Activated CD8-positive, alpha-beta memory T cell treated with anti-CD3 and anti-CD28 coated beads, Interleukin-2, amount 10 ng/mL, durations not matched to agents 7 days and 5 days (primary cell): Measurements from ENCODE around the gene TFDP1. TPM values are rescaled to one million over a fixed set of nuclear protein-coding genes. Genes with fewer than 3 reads are reported as not detected.
"Not testable (repeated sequence)": the region's sequence is repeated elsewhere in the genome, so short reads cannot be mapped to it uniquely, and the experiment has no call there.

Experiments
- ATAC-seq: fragments of 150-1000 bp; cut with Tn5 transposase; one replicate; pipeline ENCODE4 v1.10.0; 2021; ENCODE audit warnings: moderate library complexity
- CTCF ChIA-PET: fragments of 350-600 bp; sonication (Branson Sonifier 250); formaldehyde crosslinking; loops from one replicate; lab custom pipeline; 2021; ENCODE audit warnings: antibody characterized with exemption; lab: Charles Lee
- DNase-seq: peaks from one replicate; pipeline ENCODE4 v3.0.0-alpha.2; 2020
- H3K27ac Mint-ChIP-seq: one replicate; pipeline ENCODE4 v1.8.0; 2021; ENCODE audit warnings: mild to moderate bottlenecking, mixed read lengths
- H3K27me3 Mint-ChIP-seq: one replicate; pipeline ENCODE4 v1.8.0; 2021; ENCODE audit warnings: mixed read lengths
- H3K36me3 Mint-ChIP-seq: one replicate; pipeline ENCODE4 v1.8.0; 2021; ENCODE audit warnings: mild to moderate bottlenecking, mixed read lengths
- H3K4me1 Mint-ChIP-seq: one replicate; pipeline ENCODE4 v1.8.0; 2021; ENCODE audit warnings: mixed read lengths
- H3K4me3 Mint-ChIP-seq: one replicate; pipeline ENCODE4 v1.8.0; 2021; ENCODE audit warnings: mild to moderate bottlenecking, moderate library complexity, mixed read lengths
- H3K9me3 Mint-ChIP-seq: one replicate; pipeline ENCODE4 v1.8.0; 2022; ENCODE audit warnings: low read depth, mixed read lengths
- total RNA-seq, 2 experiments: library from RNA; stranded (reverse); gene quantifications; one replicate each; pipeline ENCODE4 v1.2.3, GENCODE V29; 2021

TFDP1 gene
- total RNA-seq, 2 experiments from 2014 or later: 168 to 175 TPM

DNA sequence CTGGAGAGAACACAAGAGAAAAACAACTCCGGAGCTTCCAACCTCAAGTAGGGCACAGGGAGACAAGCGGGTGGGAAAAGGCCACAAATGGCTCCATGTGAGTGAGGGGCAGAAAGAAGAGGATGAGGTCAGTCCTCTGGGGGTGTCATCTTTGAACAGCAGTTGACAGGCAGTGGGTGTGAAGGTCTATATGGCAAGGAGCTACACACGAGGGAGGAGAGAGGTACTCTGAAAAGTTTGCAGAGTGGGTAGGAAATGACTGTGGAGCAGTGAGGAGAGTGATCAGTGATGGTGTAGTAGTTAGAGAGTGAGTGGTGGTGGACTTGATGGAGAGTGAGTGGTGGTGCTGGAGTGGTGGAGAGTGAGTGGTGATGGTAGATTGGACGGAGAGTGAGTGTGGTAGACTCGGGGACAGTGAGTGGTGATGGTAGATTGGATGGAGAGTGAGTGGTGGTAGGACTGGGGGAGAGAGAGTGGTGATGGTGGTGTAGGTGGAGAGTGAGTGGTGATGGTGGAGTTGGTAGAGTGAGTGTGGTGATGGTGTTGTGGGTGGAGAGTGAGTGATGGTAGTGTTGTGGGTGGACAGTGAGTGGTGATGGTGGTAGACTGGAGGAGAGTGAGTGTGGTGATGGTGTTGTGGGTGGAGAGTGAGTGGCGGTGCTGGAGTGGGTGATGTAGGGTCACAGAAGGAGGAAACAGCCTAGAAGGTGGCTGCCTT, 4.0 kb downstream of the TFDP1 start:
- DNase-seq (peak; percentile 39), ATAC-seq (no peak)
- Mint-ChIP-seq H3K36me3 (peaks cover 59% of the 10 kb centered on the region), H3K27me3 (no peaks in the 10 kb centered on the region), H3K4me3 (peak overlapping the region; percentile 4), H3K4me1 (peaks cover 40% of the 10 kb centered on the region), H3K9me3 (peaks cover 4% of the 10 kb centered on the region), H3K27ac (peak overlapping the region; percentile 12)
- CTCF ChIA-PET: no interaction called here

DNA sequence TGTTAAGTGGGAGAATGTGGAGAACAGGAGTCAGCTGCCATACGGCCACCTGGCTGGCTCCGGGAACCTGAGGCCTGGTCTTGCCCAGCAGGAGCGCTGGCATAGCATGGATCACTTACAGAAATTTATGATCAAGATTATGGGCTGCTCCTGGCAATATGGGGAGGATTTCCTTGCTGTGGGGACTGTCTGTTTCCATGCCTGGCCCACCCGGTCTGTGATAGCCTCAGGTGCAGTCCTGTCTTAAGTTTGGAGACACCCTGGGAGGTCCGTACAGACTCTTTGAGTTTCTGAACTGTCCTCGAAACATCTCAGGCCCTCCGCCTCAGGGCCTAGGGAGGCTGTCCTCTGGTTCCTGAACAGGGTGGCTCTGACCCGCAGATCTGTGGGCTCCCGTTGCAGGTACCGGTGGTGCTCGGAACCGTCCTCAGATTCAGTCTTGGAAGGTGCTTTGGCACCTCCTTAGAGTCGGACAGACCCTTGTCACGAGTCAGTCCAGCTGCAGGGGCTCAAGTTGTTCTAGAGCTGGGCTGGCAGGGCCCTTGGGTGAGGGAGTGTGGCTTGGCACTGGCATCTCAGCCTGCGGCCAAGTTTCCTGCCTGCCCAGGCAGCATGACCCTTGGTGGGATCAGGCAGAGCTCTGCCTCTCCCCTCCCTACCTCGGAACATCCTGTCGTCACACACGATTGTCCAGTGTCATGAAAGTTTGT, 4.9 kb downstream of the TFDP1 start:
- H3K27me3 Mint-ChIP-seq: no peaks in the 10 kb centered on the region
- peaks cover 36% of the 10 kb centered on the region for H3K4me1 Mint-ChIP-seq
- H3K36me3 Mint-ChIP-seq: peaks cover 59% of the 10 kb centered on the region
- no peak for ATAC-seq
- peaks cover 4% of the 10 kb centered on the region for H3K9me3 Mint-ChIP-seq
- H3K27ac Mint-ChIP-seq: no peak overlapping the region
- H3K4me3 Mint-ChIP-seq: no peak overlapping the region
- DNase-seq: peak; percentile 38
- CTCF ChIA-PET: no interaction called here

DNA sequence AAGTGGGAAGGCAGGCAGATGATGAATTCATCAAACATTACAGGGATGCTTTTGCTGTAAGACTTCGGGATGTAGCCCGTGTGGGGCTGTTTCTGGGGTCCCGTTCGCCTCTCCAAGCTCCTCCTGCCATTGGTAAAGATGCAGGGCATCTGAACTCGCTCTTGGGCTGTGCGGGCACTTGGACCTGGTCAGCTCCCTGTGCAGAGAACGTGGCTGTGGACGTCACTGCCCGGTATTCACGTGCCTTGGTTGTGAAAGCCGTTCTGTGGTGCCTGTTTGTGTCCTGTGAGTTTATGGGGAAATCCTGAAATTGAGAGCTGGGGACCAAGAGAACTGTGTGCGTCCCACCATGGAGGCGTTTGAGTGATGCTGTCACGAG, 5.4 kb downstream of the TFDP1 start:
- Mint-ChIP-seq H3K27me3 (no peaks in the 10 kb centered on the region), H3K4me1 (peaks cover 36% of the 10 kb centered on the region), H3K4me3 (no peak overlapping the region), H3K9me3 (peaks cover 4% of the 10 kb centered on the region), H3K27ac (no peak overlapping the region), H3K36me3 (peaks cover 64% of the 10 kb centered on the region)
- peak; percentile 31 for DNase-seq
- CTCF ChIA-PET: no interaction called here
- no peak for ATAC-seq

DNA sequence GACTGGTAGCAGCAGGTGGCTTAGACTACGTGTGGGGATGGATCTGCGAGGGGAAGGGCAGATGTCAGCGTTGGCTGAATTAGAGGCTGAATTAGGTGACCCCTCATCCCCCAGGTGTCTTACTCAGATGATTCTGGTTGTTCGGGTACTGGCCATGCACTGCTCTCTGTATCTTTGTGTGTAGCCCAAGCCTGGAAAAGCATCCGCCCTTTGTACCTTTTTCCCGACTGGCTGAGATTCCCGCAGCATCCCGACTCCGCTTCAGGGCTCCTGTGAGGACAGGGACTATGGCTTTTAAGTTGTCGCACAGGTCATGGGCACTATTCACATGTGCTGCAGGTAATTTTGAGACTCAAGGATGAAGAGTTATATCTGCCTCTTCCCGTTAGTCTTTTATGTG, 7.2 kb downstream of the TFDP1 start:
- H3K4me3 Mint-ChIP-seq: no peak overlapping the region

GRCh38 chr13:113592571-113592970, 8.0 kb downstream of the TFDP1 start:
- CTCF ChIA-PET: no interaction called here
- Mint-ChIP-seq H3K36me3 (peaks cover 67% of the 10 kb centered on the region), H3K27ac (no peak overlapping the region), H3K9me3 (peaks cover 4% of the 10 kb centered on the region), H3K27me3 (no peaks in the 10 kb centered on the region), H3K4me1 (peaks cover 16% of the 10 kb centered on the region), H3K4me3 (no peak overlapping the region)
- no peak for DNase-seq
- no peak for ATAC-seq

More for the DNA sequence above, 7.2 kb downstream of the TFDP1 start:
- H3K9me3 Mint-ChIP-seq: peaks cover 4% of the 10 kb centered on the region
- no peak for ATAC-seq
- CTCF ChIA-PET: no interaction called here
- H3K4me1 Mint-ChIP-seq: peaks cover 24% of the 10 kb centered on the region
- no peaks in the 10 kb centered on the region for H3K27me3 Mint-ChIP-seq
- H3K36me3 Mint-ChIP-seq: peaks cover 70% of the 10 kb centered on the region
- DNase-seq: peak; percentile 32
- H3K27ac Mint-ChIP-seq: no peak overlapping the region

GRCh38 chr13:113594066-113594821, 9.7 kb downstream of the TFDP1 start:
- H3K27me3 Mint-ChIP-seq, ATAC-seq, H3K4me1 Mint-ChIP-seq, H3K9me3 Mint-ChIP-seq, CTCF ChIA-PET, H3K4me3 Mint-ChIP-seq, H3K27ac Mint-ChIP-seq: not testable (repeated sequence)
- peak; percentile 2 for DNase-seq
- peaks cover 70% of the 10 kb centered on the region for H3K36me3 Mint-ChIP-seq

DNA sequence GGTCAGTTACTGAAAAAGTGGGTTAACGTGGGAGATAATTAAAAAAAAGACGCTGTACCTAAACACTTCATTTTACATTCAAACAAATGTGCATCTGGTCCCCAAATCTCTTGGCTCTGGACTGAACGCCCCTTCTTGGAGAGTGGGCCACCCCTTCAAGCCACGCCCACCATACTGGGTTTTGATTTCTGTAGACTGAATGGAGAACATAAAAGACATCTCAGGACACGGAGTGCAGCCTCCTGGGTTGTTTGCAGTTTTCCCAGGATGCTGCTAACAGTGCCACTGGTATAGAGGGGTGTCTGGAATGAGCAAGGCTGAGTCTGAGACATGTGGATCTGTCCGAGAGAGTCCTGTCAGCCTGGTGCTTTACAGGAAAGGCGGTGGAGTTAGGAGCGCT, 10.6 kb downstream of the TFDP1 start:
- Mint-ChIP-seq H3K36me3 (peaks cover 70% of the 10 kb centered on the region), H3K27ac (no peak overlapping the region), H3K9me3 (peaks cover 4% of the 10 kb centered on the region), H3K4me1 (peaks cover 2% of the 10 kb centered on the region), H3K27me3 (no peaks in the 10 kb centered on the region), H3K4me3 (no peak overlapping the region)
- DNase-seq (peak; percentile 11), ATAC-seq (no peak)
- CTCF ChIA-PET: no interaction called here

DNA sequence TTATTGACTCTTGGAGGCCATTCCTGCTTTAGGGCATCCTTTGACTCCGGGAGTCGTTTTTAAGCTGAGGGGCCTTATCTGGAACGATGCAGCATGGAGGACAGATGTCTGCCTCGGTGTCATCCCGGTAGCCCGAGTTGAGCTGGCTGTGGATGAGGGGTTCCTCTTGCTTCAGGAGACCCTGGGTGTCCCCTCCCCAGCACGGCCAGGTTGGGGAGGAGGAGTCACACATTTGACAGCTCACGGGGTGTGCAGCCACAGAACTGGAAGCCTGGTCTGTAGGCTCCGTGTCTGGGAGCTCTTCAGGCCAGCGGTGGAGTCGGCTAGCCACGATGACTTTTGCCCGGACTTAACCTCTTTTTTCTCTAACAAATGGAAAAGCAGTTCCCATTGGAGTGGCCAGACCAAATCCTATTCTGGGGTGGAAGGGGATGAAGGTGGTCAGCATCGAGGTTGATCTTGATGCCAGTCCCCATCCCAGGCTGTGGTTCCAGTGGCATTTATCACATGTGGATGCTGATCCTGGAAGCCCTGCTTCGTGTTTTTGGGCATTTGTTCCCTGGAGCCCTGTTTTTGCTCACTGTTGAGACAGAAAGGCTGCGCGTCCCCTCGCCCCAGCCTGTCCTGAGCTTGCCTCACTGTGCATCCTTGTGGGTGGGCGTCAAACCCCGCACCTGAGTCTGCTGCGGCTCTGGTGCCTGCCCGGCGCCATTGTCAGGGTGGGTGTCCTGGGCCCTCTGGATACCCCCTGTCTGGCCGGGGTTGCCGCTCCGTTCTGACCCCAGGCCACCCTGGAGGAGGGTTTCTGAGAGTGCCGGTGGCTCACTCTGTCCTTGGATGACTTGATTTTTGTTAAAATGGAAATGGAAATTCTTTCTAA, 12.0 kb downstream of the TFDP1 start:
- Mint-ChIP-seq H3K4me1 (peaks cover 8% of the 10 kb centered on the region), H3K27ac (no peak overlapping the region), H3K27me3 (no peaks in the 10 kb centered on the region), H3K4me3 (no peak overlapping the region), H3K36me3 (peaks cover 70% of the 10 kb centered on the region), H3K9me3 (peaks cover 4% of the 10 kb centered on the region)
- peak; percentile 21 for DNase-seq
- no peak for ATAC-seq
- CTCF ChIA-PET: no interaction called here

GRCh38 chr13:113597391-113598080, 13.0 kb downstream of the TFDP1 start:
- no peak for DNase-seq
- H3K27ac Mint-ChIP-seq: no peak overlapping the region
- CTCF ChIA-PET: no interaction called here
- peaks cover 14% of the 10 kb centered on the region for H3K4me1 Mint-ChIP-seq
- H3K9me3 Mint-ChIP-seq: no peaks in the 10 kb centered on the region
- H3K4me3 Mint-ChIP-seq: no peak overlapping the region
- no peak for ATAC-seq
- H3K27me3 Mint-ChIP-seq: no peaks in the 10 kb centered on the region
- H3K36me3 Mint-ChIP-seq: peaks cover 65% of the 10 kb centered on the region

GRCh38 chr13:113598081-113598410, 13.5 kb downstream of the TFDP1 start:
- Mint-ChIP-seq H3K4me1 (peaks cover 19% of the 10 kb centered on the region), H3K4me3 (no peak overlapping the region), H3K9me3 (no peaks in the 10 kb centered on the region), H3K27ac (no peak overlapping the region), H3K27me3 (no peaks in the 10 kb centered on the region), H3K36me3 (peaks cover 60% of the 10 kb centered on the region)
- DNase-seq (no peak), ATAC-seq (no peak)
- CTCF ChIA-PET: no interaction called here

DNA sequence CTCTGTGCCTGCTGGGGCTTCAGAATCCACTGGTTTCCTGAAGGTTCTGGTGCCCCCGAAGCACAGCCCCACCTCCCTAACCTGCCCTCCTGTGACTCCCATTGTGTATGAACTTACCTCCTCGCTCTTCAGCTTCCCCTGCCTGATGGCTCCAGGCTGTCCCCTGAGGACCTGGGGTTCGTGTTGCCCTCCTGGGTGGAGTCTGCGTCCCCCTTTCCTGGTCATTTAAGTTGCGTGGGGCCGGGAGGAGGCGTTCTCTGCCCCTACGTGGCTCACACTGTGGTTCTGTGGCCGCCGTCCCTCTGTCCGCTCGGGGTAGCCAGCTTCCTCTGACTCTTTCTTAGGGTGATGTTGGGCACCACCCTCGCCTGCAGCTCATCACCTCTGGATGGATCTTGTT, 13.9 kb downstream of the TFDP1 start:
- H3K27ac Mint-ChIP-seq: no peak overlapping the region
- no peaks in the 10 kb centered on the region for H3K9me3 Mint-ChIP-seq
- DNase-seq: no peak
- no peaks in the 10 kb centered on the region for H3K27me3 Mint-ChIP-seq
- peaks cover 23% of the 10 kb centered on the region for H3K4me1 Mint-ChIP-seq
- CTCF ChIA-PET: no interaction called here
- ATAC-seq: no peak
- no peak overlapping the region for H3K4me3 Mint-ChIP-seq
- peaks cover 60% of the 10 kb centered on the region for H3K36me3 Mint-ChIP-seq

- Mint-ChIP-seq H3K36me3 (peaks cover 60% of the 10 kb centered on the region), H3K4me3 (no peak overlapping the region), H3K27me3 (no peaks in the 10 kb centered on the region), H3K9me3 (no peaks in the 10 kb centered on the region), H3K27ac (no peak overlapping the region), H3K4me1 (peaks cover 32% of the 10 kb centered on the region)
- DNase-seq (no peak), ATAC-seq (no peak)
- CTCF ChIA-PET: no interaction called here
Observed at GRCh38 chr13:113599391-113599790, 14.8 kb downstream of the TFDP1 start.
